GM23338 (cell line): Measurements from ENCODE around the gene HNF1B. TPM values are rescaled to one million over a fixed set of nuclear protein-coding genes. Genes with fewer than 3 reads are reported as not detected.

Experiments used
- ATAC-seq: fragments of 200-7000 bp; cut with Tn5 transposase; 3 replicates; pipeline ENCODE4 v1.9.1; 2020
- DNase-seq: peaks from one replicate; pipeline ENCODE4 v3.0.0-alpha.2; 2015; ENCODE audit warnings: low spot score
- H2AFZ ChIP-seq: fragments of 200-600 bp; sonication (generic); 2 replicates; pipeline ENCODE4 v1.8.0; 2016; ENCODE audit warnings: antibody characterized with exemption, mild to moderate bottlenecking, moderate library complexity
- H3F3A ChIP-seq: fragments of 200-600 bp; sonication (generic); replicated peaks from 2 replicates; pipeline ENCODE4 v1.8.0; 2017; ENCODE audit warnings: antibody characterized with exemption, mixed run types, low read depth
- H3K27ac ChIP-seq: fragments of 200-600 bp; sonication (generic); 2 replicates; pipeline ENCODE4 v1.6.1; 2016; ENCODE audit warnings: low read depth
- H3K27me3 ChIP-seq: fragments of 200-600 bp; sonication (generic); 2 replicates; pipeline ENCODE4 v1.8.0; 2016; ENCODE audit warnings: mild to moderate bottlenecking, mixed run types, moderate library complexity; ENCODE audit not compliant: insufficient read depth
- H3K36me3 ChIP-seq: fragments of 200-600 bp; sonication (generic); 2 replicates; pipeline ENCODE4 v1.8.0; 2016; ENCODE audit warnings: mild to moderate bottlenecking; ENCODE audit not compliant: insufficient read depth
- H3K4me1 ChIP-seq: fragments of 200-600 bp; sonication (generic); 2 replicates; pipeline ENCODE4 v1.8.0; 2016; ENCODE audit warnings: mild to moderate bottlenecking, moderate library complexity; ENCODE audit not compliant: insufficient read depth
- H3K4me2 ChIP-seq: fragments of 200-600 bp; sonication (generic); 2 replicates; pipeline ENCODE4 v1.7.1; 2017; ENCODE audit warnings: mixed run types
- H3K4me3 ChIP-seq: fragments of 200-600 bp; sonication (generic); 2 replicates; pipeline ENCODE4 v1.6.1; 2016; ENCODE audit warnings: mixed run types
- H3K79me2 ChIP-seq: fragments of 200-600 bp; sonication (generic); replicated peaks from 2 replicates; pipeline ENCODE4 v1.8.0; 2017; ENCODE audit warnings: mild to moderate bottlenecking; ENCODE audit not compliant: insufficient read depth
- H3K9me2 ChIP-seq: fragments of 200-600 bp; sonication (generic); 2 replicates; pipeline ENCODE4 v1.8.0; 2017; ENCODE audit not compliant: insufficient read depth
- H4K20me1 ChIP-seq: fragments of 200-600 bp; sonication (generic); replicated peaks from 2 replicates; pipeline ENCODE4 v1.8.0; 2017; ENCODE audit warnings: mild to moderate bottlenecking; ENCODE audit not compliant: insufficient read depth
- H3K27ac Mint-ChIP-seq: 2 replicates; pipeline ENCODE4 v1.8.0; 2020; ENCODE audit warnings: inconsistent platforms, mild to moderate bottlenecking, moderate library complexity, mixed read lengths
- H3K27me3 Mint-ChIP-seq: 3 replicates; pipeline ENCODE4 v1.8.0; 2022; ENCODE audit warnings: low read depth, mild to moderate bottlenecking, moderate library complexity, mixed read lengths, inconsistent platforms; ENCODE audit not compliant: insufficient read depth, poor library complexity
- H3K36me3 Mint-ChIP-seq: 3 replicates; pipeline ENCODE4 v1.8.0; 2021; ENCODE audit warnings: low read depth, mild to moderate bottlenecking, inconsistent platforms, moderate library complexity, mixed read lengths
- H3K4me1 Mint-ChIP-seq: 3 replicates; pipeline ENCODE4 v1.8.0; 2020; ENCODE audit warnings: mild to moderate bottlenecking, inconsistent platforms, mixed read lengths
- H3K4me3 Mint-ChIP-seq: 3 replicates; pipeline ENCODE4 v1.8.0; 2021; ENCODE audit warnings: moderate library complexity, mild to moderate bottlenecking, inconsistent platforms, mixed read lengths
- H3K9me3 Mint-ChIP-seq: 3 replicates; pipeline ENCODE4 v1.8.0; 2020; ENCODE audit warnings: moderate library complexity, mild to moderate bottlenecking, inconsistent platforms, mixed read lengths
- JUNB ChIP-seq: IDR thresholded peaks from one replicate; pipeline ENCODE4 v1.6.1; 2016; ENCODE audit warnings: antibody characterized with exemption; ENCODE audit not compliant: unreplicated experiment
- ZNF462 ChIP-seq: fragments of 250-450 bp; sonication (Bioruptor Pico); IDR thresholded peaks from 2 replicates; pipeline ENCODE4 v1.5.0; 2020; ENCODE audit warnings: mild to moderate bottlenecking, moderate library complexity
- polyA plus RNA-seq: library from polyadenylated mRNA; unstranded; fragments of >200 nt; fragmentation: Nextera tagmentation; extraction: Ambion mirVana; gene quantifications from 2 replicates; pipeline ENCODE4 v1.2.1, GENCODE V29; 2016
- total RNA-seq: library from RNA; depleted of rRNA; stranded (reverse); fragments of >200 nt; shearing (Covaris generic); gene quantifications from 2 replicates; pipeline ENCODE4 v1.2.3, GENCODE V29; 2014
- TF ChIP-seq, protein P1 (sequence below), 2 experiments: fragments of 200-600 bp in 1 of 2; sonication (generic) in 1 of 2; conservative IDR thresholded peaks; 2 replicates each; pipeline versions ENCODE4 v1.5.1 to v1.6.1; 2016 to 2017; ENCODE audit warnings: antibody characterized with exemption in 2 of 2, low read depth in 2 of 2, mild to moderate bottlenecking in 2 of 2, moderate library complexity in 1 of 2

Gene HNF1B
- total and polyA plus RNA-seq, 2 experiments from 2014 or later, result 0.07 to 0.19 TPM

- Histone ChIP-seq H3K27me3 (peaks cover 37% of the 10 kb centered on the region), H3K4me3 (no peak overlapping the region), H3K79me2 (no peaks in the 10 kb centered on the region), H3K4me2 (no peak overlapping the region), H3K4me1 (peaks cover 2% of the 10 kb centered on the region; the same call in 1 of the 2 replicates), H2AFZ (no peak overlapping the region), H3K36me3 (no peaks in the 10 kb centered on the region), H3K27ac (no peak overlapping the region), H3K9me2 (no peaks in the 10 kb centered on the region), H3F3A (no peaks in the 10 kb centered on the region), H4K20me1 (no peaks in the 10 kb centered on the region)
- DNase-seq (no peak), ATAC-seq (no peak)
- Mint-ChIP-seq H3K27me3 (peaks cover 23% of the 10 kb centered on the region), H3K9me3 (no peaks in the 10 kb centered on the region), H3K4me3 (no peak overlapping the region), H3K36me3 (no peaks in the 10 kb centered on the region), H3K4me1 (no peaks in the 10 kb centered on the region; the same call in 2 of the 3 replicates), H3K27ac (no peak overlapping the region)
- TF ChIP-seq, protein P1, sequence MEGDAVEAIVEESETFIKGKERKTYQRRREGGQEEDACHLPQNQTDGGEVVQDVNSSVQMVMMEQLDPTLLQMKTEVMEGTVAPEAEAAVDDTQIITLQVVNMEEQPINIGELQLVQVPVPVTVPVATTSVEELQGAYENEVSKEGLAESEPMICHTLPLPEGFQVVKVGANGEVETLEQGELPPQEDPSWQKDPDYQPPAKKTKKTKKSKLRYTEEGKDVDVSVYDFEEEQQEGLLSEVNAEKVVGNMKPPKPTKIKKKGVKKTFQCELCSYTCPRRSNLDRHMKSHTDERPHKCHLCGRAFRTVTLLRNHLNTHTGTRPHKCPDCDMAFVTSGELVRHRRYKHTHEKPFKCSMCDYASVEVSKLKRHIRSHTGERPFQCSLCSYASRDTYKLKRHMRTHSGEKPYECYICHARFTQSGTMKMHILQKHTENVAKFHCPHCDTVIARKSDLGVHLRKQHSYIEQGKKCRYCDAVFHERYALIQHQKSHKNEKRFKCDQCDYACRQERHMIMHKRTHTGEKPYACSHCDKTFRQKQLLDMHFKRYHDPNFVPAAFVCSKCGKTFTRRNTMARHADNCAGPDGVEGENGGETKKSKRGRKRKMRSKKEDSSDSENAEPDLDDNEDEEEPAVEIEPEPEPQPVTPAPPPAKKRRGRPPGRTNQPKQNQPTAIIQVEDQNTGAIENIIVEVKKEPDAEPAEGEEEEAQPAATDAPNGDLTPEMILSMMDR (conservative IDR thresholded peaks at IDR 0.05; ENCODE audit: low read depth in 2 of 2), result no peak
- TF ChIP-seq JUNB (no peak), ZNF462 (CRISPR knock-in tag) (no peak)
These were observed 6.1 kb upstream of the HNF1B start for GRCh38 chr17:37750768-37751475.
